ENCODE results near the gene EIF2S3. TPM values are rescaled to one million over a fixed set of nuclear protein-coding genes. Genes with fewer than 3 reads are reported as not detected.

EIF2S3 gene
- total and polyA plus RNA-seq, 2 of the 8 experiments (the other 6 are each of a cell fraction or from before 2014, with no cell fraction given): 65.5 to 259 TPM

DNA sequence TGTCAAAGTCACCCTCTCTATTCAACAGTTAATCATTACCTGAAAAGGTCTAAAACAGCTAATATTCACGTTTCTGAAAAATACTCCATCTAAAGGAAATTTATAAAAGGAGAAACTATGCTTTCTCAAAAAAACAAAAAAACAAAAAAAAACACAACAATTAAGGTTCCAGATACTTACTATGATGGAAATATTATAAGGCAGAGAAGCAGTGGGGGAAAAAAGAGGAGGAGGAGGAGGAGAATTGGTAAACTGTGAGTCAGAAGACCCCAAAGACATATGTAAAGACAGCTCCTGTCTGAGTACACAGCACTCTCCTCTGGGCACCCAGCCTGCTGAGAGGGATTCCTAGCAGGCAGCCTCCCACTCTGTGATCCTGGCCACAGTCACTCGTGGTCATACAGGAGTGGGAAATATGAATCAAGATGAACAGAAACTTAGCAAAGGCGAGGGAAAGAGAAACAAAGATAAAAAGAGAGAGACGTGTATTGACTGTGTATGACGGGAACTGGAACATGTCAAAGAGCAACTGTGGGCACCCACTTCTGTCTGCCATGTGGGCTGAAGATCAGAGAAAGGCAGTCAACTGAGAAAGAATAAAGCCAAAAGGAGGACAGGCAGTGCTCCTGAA is 40.3 kb upstream of the EIF2S3 start (continued):
- TF ChIP-seq SIN3A (conservative IDR thresholded peaks at IDR 0.05 in 1 of 2, IDR thresholded peaks at IDR 0.05 in 1 of 2; ENCODE audit: low read depth in 1 of 2, low read length in 2 of 2) (no peak), RFX5 (IDR thresholded peaks at IDR 0.05; ENCODE audit: borderline replicate concordance, low read depth, low read length) (no peak), SP4 (IDR thresholded peaks at IDR 0.05; ENCODE audit: low read length) (no peak), CHD2 (IDR thresholded peaks at IDR 0.05; ENCODE audit: low read length) (no peak), BRCA1 (IDR thresholded peaks at IDR 0.05; ENCODE audit: low read depth, low read length) (no peak), JUND (IDR thresholded peaks at IDR 0.05; ENCODE audit: low read length) (no peak), SP1 (IDR thresholded peaks at IDR 0.05; ENCODE audit: low read depth, low read length) (no peak), MAFK (IDR thresholded peaks at IDR 0.05; ENCODE audit: low read depth, low read length) (no peak), HDAC6 (IDR thresholded peaks at IDR 0.05; ENCODE audit: low read depth, low read length) (no peak)

All from H1 (cell line).